H1 (cell line): ENCODE data around the gene DDX5. TPM values are rescaled to one million over a fixed set of nuclear protein-coding genes. Genes with fewer than 3 reads are reported as not detected.

Source experiments
- ASH2L ChIP-seq: fragments of 200-600, 300-600 bp; sonication (generic); IDR thresholded peaks from one replicate; pipeline ENCODE4 v1.7.1; 2017; ENCODE audit warnings: low read length
- JUN ChIP-seq: IDR thresholded peaks from 2 replicates; pipeline ENCODE4 v1.6.1; 2011; ENCODE audit warnings: low read depth, mild to moderate bottlenecking, improper control_type of control experiment, low read length
- polyA plus RNA-seq, 7 experiments: library from polyadenylated mRNA; depleted of rRNA in 3 of 7; stranded (reverse) in 5 of 7; unstranded in 2 of 7; fragments of >200 nt in 5 of 7; fragments of 200-250 nt in 2 of 7; gene quantifications; 1 replicate in 5 of 7; 2 replicates in 1 of 7; 4 replicates in 1 of 7; pipeline versions ENCODE4 v1.2.1 to v1.2.3, GENCODE V29; 2011 to 2013; ENCODE audit warnings: missing spikeins in 2 of 7, mixed read lengths in 2 of 7
- total RNA-seq: library from RNA; stranded (reverse); fragmentation: NEBNext Ultra II Directional; extraction: Animal tissue kit (Norgen Biotek cat#: 25700); gene quantifications from 2 replicates; pipeline ENCODE4 v1.2.1, GENCODE V29; 2021

Gene DDX5
- total and polyA plus RNA-seq, 2 of the 8 experiments (the other 6 are each of a cell fraction or from before 2014, with no cell fraction given): 572 to 591 TPM

GRCh38 chr17:64520359-64520758 is 14.3 kb upstream of the DDX5 start (continued):
- TF ChIP-seq ASH2L (no peak), JUN (no peak)
